Vagina (tissue), 2 donors: ENCODE data around the gene KRT86.

Experiments
- CTCF ChIP-seq, 3 experiments: fragments of 450-650 bp in 2 of 3; fragments of 200-600 bp in 1 of 3; sonication (generic) in 1 of 3; IDR thresholded peaks; one replicate each; pipeline ENCODE4 v1.5.1; 2017 to 2019; ENCODE audit warnings: antibody characterized with exemption in 3 of 3, mild to moderate bottlenecking in 2 of 3, moderate library complexity in 2 of 3
- POLR2A ChIP-seq, 2 donors: fragments of 450-650 bp; IDR thresholded peaks; one replicate each; pipeline ENCODE4 v1.6.1; 2017; ENCODE audit warnings: antibody characterized with exemption in 2 of 2, mild to moderate bottlenecking in 2 of 2, moderate library complexity in 2 of 2
- POLR2AphosphoS5 ChIP-seq, 2 donors: sonication (generic); formaldehyde crosslinking; IDR thresholded peaks; one replicate each; pipeline ENCODE4 v1.9.0; 2017; ENCODE audit warnings: antibody characterized with exemption in 2 of 2, mild to moderate bottlenecking in 2 of 2, low read depth in 1 of 2; ENCODE audit not compliant: insufficient read depth in 1 of 2

DNA sequence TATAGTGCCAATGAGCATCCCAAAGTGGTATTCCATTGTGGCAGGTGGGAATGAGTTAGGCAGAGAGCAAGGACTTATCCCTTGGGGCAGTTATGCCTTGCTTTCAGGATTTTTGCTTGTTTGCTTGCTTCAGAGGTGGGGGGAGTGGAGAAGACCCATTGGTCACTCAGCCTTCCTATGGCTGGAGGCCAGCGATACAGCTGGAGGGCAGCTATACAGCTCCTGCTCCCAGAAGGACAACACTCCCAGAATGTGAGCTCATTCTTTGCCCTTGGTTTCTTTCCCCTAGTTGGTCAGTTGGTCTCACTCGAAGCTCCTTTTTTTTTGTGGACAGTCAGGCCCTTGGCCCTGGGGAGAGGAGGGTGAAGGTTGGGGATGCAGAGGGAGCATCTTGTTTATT lies 32.3 kb downstream of the KRT86 start:
- TF ChIP-seq CTCF (IDR thresholded peaks at IDR 0.05), result no peak
- TF ChIP-seq POLR2AphosphoS5 (IDR thresholded peaks at IDR 0.05; ENCODE audit: insufficient read depth in 1 of 2, low read depth in 1 of 2), result no peak
- TF ChIP-seq POLR2A (IDR thresholded peaks at IDR 0.05), result no peak
